ENCODE data around the gene C1QTNF12.

GRCh38 chr1:1280782-1281481, 34.4 kb upstream of the C1QTNF12 start:
- no peak for TF ChIP-seq CTCF (IDR thresholded peaks at IDR 0.05; ENCODE audit: insufficient read depth, low read length, poor library complexity, severe bottlenecking)
- no peak for TF ChIP-seq EZH2phosphoT487 (conservative IDR thresholded peaks at IDR 0.05; ENCODE audit: low read length)
